Measurements from ENCODE around the gene ZNF394.

Gene ZNF394

GRCh38 chr7:99449326-99449725 lies 50.8 kb downstream of the ZNF394 start:
- no peak for DNase-seq (ENCODE audit: low read depth in 2 of 2)

GRCh38 chr7:99448855-99449254 lies 51.2 kb downstream of the ZNF394 start:
- DNase-seq (ENCODE audit: low read depth in 2 of 2): no peak

- DNase-seq (ENCODE audit: low read depth in 2 of 2): no peak
Observed at GRCh38 chr7:99447943-99448342, 52.1 kb downstream of the ZNF394 start.

DNA sequence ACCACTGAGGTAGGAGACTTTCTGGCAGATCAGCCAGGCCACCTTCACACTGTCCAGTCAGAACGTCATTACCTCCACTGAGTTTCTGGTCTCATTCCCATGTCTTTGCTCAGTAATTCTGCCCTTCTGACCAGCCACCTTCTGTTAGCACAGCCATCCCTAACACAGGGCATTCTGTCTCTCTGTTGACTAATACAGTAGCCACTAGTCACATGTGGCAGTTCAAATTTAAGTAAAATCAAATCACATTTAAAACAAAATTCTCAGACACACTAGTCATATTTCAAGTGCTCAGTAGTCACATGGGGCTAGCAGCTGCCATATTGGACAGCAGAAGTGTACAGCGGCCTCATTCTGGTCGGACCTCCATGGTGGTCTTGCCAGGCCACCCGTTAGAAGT lies 54.0 kb downstream of the ZNF394 start:
- DNase-seq (ENCODE audit: low read depth in 2 of 2): no peak

Measured in stimulated activated CD4-positive, alpha-beta T cell treated with anti-CD3 and anti-CD28 coated beads, Interleukin-12 subunit alpha, Interleukin-12 subunit beta, amount 100 ng/mL, for 24 hours (primary cell).